OCI-LY7 (cell line): Measurements from ENCODE around the gene IQGAP2.

ENCODE experiments used
- EZH2phosphoT487 ChIP-seq: fragments of 200-600 bp; sonication (generic); IDR thresholded peaks from 2 replicates; pipeline ENCODE4 v1.6.1; 2018; ENCODE audit warnings: low read depth, borderline replicate concordance, mild to moderate bottlenecking, mixed run types, antibody characterized with exemption, low read length, moderate library complexity, mixed read lengths
- TF ChIP-seq, protein P1 (sequence below): fragments of 200-600 bp; sonication (generic); conservative IDR thresholded peaks from 2 replicates; pipeline ENCODE4 v1.5.1; 2014; ENCODE audit warnings: mild to moderate bottlenecking, antibody characterized with exemption, low read length, moderate library complexity, mixed read lengths

DNA sequence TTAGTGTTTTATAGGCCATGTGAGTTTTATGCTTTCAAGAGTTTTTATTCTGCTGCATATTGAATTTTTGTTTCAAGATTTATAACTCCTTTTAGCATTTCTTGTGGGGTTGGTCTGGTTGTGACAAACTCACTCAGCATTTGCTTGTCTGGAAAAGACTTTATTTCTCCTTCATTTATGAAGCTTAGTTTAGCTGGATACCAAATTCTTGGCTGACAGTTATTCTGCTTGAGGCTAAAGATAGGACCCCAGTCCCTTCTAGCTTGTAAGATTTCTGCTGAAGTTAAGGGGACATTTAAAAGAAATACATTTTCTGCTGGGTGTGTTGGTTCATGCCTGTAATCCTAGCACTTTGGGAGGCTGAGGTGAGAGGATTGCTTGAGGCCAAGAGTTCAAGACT, 36.8 kb downstream of the IQGAP2 start:
- TF ChIP-seq, protein P1, sequence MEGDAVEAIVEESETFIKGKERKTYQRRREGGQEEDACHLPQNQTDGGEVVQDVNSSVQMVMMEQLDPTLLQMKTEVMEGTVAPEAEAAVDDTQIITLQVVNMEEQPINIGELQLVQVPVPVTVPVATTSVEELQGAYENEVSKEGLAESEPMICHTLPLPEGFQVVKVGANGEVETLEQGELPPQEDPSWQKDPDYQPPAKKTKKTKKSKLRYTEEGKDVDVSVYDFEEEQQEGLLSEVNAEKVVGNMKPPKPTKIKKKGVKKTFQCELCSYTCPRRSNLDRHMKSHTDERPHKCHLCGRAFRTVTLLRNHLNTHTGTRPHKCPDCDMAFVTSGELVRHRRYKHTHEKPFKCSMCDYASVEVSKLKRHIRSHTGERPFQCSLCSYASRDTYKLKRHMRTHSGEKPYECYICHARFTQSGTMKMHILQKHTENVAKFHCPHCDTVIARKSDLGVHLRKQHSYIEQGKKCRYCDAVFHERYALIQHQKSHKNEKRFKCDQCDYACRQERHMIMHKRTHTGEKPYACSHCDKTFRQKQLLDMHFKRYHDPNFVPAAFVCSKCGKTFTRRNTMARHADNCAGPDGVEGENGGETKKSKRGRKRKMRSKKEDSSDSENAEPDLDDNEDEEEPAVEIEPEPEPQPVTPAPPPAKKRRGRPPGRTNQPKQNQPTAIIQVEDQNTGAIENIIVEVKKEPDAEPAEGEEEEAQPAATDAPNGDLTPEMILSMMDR = no peak
- TF ChIP-seq EZH2phosphoT487 = no peak
